Prostate gland (tissue), 2 donors: ENCODE results near the gene CTNNAL1.

Experiments used
- POLR2A ChIP-seq: fragments of 450-650 bp; IDR thresholded peaks from one replicate; pipeline ENCODE4 v1.6.1; 2016; ENCODE audit warnings: antibody characterized with exemption, mild to moderate bottlenecking
- POLR2AphosphoS5 ChIP-seq: sonication (generic); formaldehyde crosslinking; IDR thresholded peaks from one replicate; pipeline ENCODE4 v1.6.1; 2017; ENCODE audit warnings: antibody characterized with exemption
- TF ChIP-seq, protein P1 (sequence below), 4 experiments: fragments of 200-600 bp in 2 of 4; fragments of 450-650 bp in 2 of 4; sonication (generic) in 2 of 4; IDR thresholded peaks; 1 replicate in 3 of 4; 2 replicates in 1 of 4; pipeline ENCODE4 v1.5.1; 2016 to 2019; ENCODE audit warnings: antibody characterized with exemption in 4 of 4, mild to moderate bottlenecking in 2 of 4, moderate library complexity in 2 of 4

DNA sequence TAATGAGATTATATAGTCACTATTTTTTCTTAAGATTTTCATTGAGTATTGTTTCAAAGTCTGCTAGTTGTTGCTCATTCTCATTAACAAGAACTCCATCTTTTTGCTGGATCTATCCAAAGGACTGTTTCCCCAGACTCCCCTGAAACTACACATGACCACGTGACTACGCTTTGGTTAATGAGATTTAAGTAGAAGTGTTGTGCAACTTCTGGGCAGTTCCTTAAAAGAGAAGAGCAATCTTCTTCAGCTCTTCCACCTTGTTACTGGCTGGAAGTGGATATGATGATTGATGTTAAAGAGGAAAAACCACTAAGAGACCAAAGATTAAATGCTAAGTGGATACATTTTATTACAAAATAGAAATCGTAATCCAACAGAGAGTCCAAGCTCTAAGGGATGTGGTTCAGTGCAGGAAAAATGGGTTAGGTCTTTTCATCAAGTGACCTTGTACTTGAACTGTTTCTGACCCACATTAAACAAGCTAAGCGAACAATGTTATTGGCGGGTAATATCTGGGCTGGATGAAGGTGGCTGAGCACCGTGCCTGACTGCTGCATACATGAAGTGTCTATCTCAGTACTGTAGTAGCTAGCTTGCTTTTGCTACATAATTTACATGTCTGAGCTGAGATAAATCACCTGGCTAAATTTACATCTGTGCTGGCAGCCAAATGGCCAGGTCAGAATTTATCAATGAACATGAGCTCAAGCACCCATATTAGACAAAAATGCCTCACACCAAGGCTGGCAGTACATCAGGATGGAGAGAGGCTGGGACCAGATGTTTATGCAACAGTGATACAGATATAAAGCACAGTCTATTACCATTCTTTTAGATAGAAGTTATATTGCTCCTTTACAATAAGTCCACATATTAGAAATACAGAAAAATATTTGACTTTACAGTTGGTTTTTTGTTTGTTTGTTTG lies 7.5 kb upstream of the CTNNAL1 start:
- TF ChIP-seq, protein P1, sequence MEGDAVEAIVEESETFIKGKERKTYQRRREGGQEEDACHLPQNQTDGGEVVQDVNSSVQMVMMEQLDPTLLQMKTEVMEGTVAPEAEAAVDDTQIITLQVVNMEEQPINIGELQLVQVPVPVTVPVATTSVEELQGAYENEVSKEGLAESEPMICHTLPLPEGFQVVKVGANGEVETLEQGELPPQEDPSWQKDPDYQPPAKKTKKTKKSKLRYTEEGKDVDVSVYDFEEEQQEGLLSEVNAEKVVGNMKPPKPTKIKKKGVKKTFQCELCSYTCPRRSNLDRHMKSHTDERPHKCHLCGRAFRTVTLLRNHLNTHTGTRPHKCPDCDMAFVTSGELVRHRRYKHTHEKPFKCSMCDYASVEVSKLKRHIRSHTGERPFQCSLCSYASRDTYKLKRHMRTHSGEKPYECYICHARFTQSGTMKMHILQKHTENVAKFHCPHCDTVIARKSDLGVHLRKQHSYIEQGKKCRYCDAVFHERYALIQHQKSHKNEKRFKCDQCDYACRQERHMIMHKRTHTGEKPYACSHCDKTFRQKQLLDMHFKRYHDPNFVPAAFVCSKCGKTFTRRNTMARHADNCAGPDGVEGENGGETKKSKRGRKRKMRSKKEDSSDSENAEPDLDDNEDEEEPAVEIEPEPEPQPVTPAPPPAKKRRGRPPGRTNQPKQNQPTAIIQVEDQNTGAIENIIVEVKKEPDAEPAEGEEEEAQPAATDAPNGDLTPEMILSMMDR (IDR thresholded peaks at IDR 0.05): no peak
- TF ChIP-seq POLR2A (no peak), POLR2AphosphoS5 (no peak)
